HG02759 (cell line): ENCODE data around the gene ATP2C2.

Source experiments
- ATAC-seq: cut with Tn5 transposase; IDR thresholded peaks from one replicate; pipeline ENCODE4 v1.9.1; 2021; ENCODE audit warnings: mild to moderate bottlenecking, moderate library complexity; ENCODE audit not compliant: unreplicated experiment

ATP2C2 gene

GRCh38 chr16:84466692-84467091 lies 98.4 kb downstream of the ATP2C2 start:
- ATAC-seq, result no peak

- no peak for ATAC-seq
These were observed 98.9 kb downstream of the ATP2C2 start for GRCh38 chr16:84467256-84467655.

GRCh38 chr16:84467709-84468108 lies 99.4 kb downstream of the ATP2C2 start:
- ATAC-seq, result no peak

- no peak for ATAC-seq
These were observed 103.0 kb downstream of the ATP2C2 start for GRCh38 chr16:84471316-84471715.

- ATAC-seq, result no peak
These were observed 103.6 kb downstream of the ATP2C2 start for GRCh38 chr16:84471966-84472365.

- ATAC-seq, result no peak
These were observed 107.4 kb downstream of the ATP2C2 start for GRCh38 chr16:84475643-84476240.

- no peak for ATAC-seq
These were observed 108.1 kb downstream of the ATP2C2 start for GRCh38 chr16:84476401-84476800.

GRCh38 chr16:84477661-84478060 lies 109.3 kb downstream of the ATP2C2 start:
- ATAC-seq, result no peak

- no peak for ATAC-seq
These were observed 110.0 kb downstream of the ATP2C2 start for GRCh38 chr16:84478172-84478947.

GRCh38 chr16:84479716-84480450 lies 111.5 kb downstream of the ATP2C2 start:
- ATAC-seq, result no peak

- no peak for ATAC-seq
These were observed 112.9 kb downstream of the ATP2C2 start for GRCh38 chr16:84481051-84481735.

- ATAC-seq, result no peak
These were observed 113.9 kb downstream of the ATP2C2 start for GRCh38 chr16:84482001-84482891.

- ATAC-seq, result no peak
These were observed 114.9 kb downstream of the ATP2C2 start for GRCh38 chr16:84482951-84483881.

GRCh38 chr16:84483882-84484565 lies 115.7 kb downstream of the ATP2C2 start:
- no peak for ATAC-seq

GRCh38 chr16:84484579-84485254 lies 116.4 kb downstream of the ATP2C2 start:
- ATAC-seq, result no peak

- ATAC-seq, result no peak
These were observed 117.1 kb downstream of the ATP2C2 start for GRCh38 chr16:84485255-84486010.

- ATAC-seq, result no peak
These were observed 117.8 kb downstream of the ATP2C2 start for GRCh38 chr16:84486126-84486525.
